Right atrium auricular region (tissue), 2 donors: ENCODE data around the gene MYO16. TPM values are rescaled to one million over a fixed set of nuclear protein-coding genes. Genes with fewer than 3 reads are reported as not detected.

Experiments
- DNase-seq: peaks from one replicate; pipeline ENCODE4 v3.0.0-alpha.2; 2019; ENCODE audit warnings: low spot score
- H3K27ac ChIP-seq, 2 donors: fragments of 200-600 bp; sonication (generic); 1 replicate in 1 of 2; 2 replicates in 1 of 2; pipeline ENCODE4 v1.5.1; 2016 to 2019
- H3K27me3 ChIP-seq, 2 donors: fragments of 200-600 bp; sonication (generic); one replicate each; pipeline versions ENCODE4 v1.5.1 to v1.6.0; 2017 to 2019
- H3K36me3 ChIP-seq: fragments of 200-600 bp; sonication (generic); one replicate; pipeline ENCODE4 v1.5.1; 2016
- H3K4me1 ChIP-seq, 2 donors: fragments of 200-600 bp; sonication (generic); one replicate each; pipeline versions ENCODE4 v1.5.1 to v1.6.0; 2017 to 2019
- H3K4me3 ChIP-seq, 2 donors: fragments of 200-600 bp; sonication (generic); 1 replicate in 1 of 2; 2 replicates in 1 of 2; pipeline ENCODE4 v1.5.1; 2017 to 2019; ENCODE audit warnings: mild to moderate bottlenecking in 1 of 2, moderate library complexity in 1 of 2
- H3K9me3 ChIP-seq, 2 donors: fragments of 200-600 bp; sonication (generic); one replicate each; pipeline ENCODE4 v1.5.1; 2019
- CTCF ChIP-seq, 2 donors: fragments of 200-600 bp; sonication (generic); IDR thresholded peaks; one replicate each; pipeline ENCODE4 v1.5.1; 2019; ENCODE audit warnings: antibody characterized with exemption in 2 of 2
- total RNA-seq, 2 donors: library from RNA; depleted of rRNA; stranded (reverse); fragments of >200 nt; gene quantifications; one replicate each; pipeline ENCODE4 v1.1.0, GENCODE V29; 2016

Gene MYO16
- total RNA-seq, 2 donors from 2014 or later: 1.1 to 1.8 TPM

- Histone ChIP-seq H3K27ac (no peak overlapping the region), H3K36me3 (no peaks in the 10 kb centered on the region), H3K4me1 (no peaks in the 10 kb centered on the region), H3K4me3 (no peak overlapping the region), H3K27me3 (no peaks in the 10 kb centered on the region), H3K9me3 (peaks cover 0 to 9% of the 10 kb centered on the region in 2 donors)
- no peak for DNase-seq
- no peak for TF ChIP-seq CTCF (IDR thresholded peaks at IDR 0.05)
These were observed 598.0 kb downstream of the MYO16 start for GRCh38 chr13:109227344-109227940.

GRCh38 chr13:109228211-109228610 lies 598.8 kb downstream of the MYO16 start:
- TF ChIP-seq CTCF (IDR thresholded peaks at IDR 0.05): no peak
- no peak overlapping the region for H3K4me3 ChIP-seq
- peaks cover 0 to 4% of the 10 kb centered on the region in 2 donors for H3K9me3 ChIP-seq
- no peak overlapping the region for H3K27ac ChIP-seq
- H3K4me1 ChIP-seq: no peaks in the 10 kb centered on the region
- no peak for DNase-seq
- no peaks in the 10 kb centered on the region for H3K27me3 ChIP-seq
- no peaks in the 10 kb centered on the region for H3K36me3 ChIP-seq

- Histone ChIP-seq H3K27me3 (no peaks in the 10 kb centered on the region), H3K27ac (no peak overlapping the region), H3K4me1 (no peaks in the 10 kb centered on the region), H3K36me3 (no peaks in the 10 kb centered on the region), H3K4me3 (no peak overlapping the region), H3K9me3 (no peaks in the 10 kb centered on the region)
- no peak for DNase-seq
- no peak for TF ChIP-seq CTCF (IDR thresholded peaks at IDR 0.05)
These were observed 602.5 kb downstream of the MYO16 start for GRCh38 chr13:109231888-109232287.

- Histone ChIP-seq H3K9me3 (no peaks in the 10 kb centered on the region), H3K4me1 (no peaks in the 10 kb centered on the region), H3K27me3 (no peaks in the 10 kb centered on the region), H3K27ac (no peak overlapping the region), H3K4me3 (no peak overlapping the region), H3K36me3 (no peaks in the 10 kb centered on the region)
- no peak for DNase-seq
- no peak for TF ChIP-seq CTCF (IDR thresholded peaks at IDR 0.05)
These were observed 603.9 kb downstream of the MYO16 start for GRCh38 chr13:109233293-109233692.

- Histone ChIP-seq H3K36me3 (no peaks in the 10 kb centered on the region), H3K27ac (peak overlapping the region in 1 of 2 donors; percentile 58), H3K9me3 (no peaks in the 10 kb centered on the region), H3K27me3 (no peaks in the 10 kb centered on the region), H3K4me1 (no peaks in the 10 kb centered on the region), H3K4me3 (no peak overlapping the region)
- TF ChIP-seq CTCF (IDR thresholded peaks at IDR 0.05): no peak
- DNase-seq: no peak
These were observed 606.5 kb downstream of the MYO16 start for GRCh38 chr13:109235901-109236300.

GRCh38 chr13:109241160-109241559 lies 611.7 kb downstream of the MYO16 start:
- H3K27ac ChIP-seq: peak overlapping the region; percentile 46 to 90
- H3K4me1 ChIP-seq: peaks cover 0 to 12% of the 10 kb centered on the region in 2 donors
- TF ChIP-seq CTCF (IDR thresholded peaks at IDR 0.05): no peak

More at GRCh38 chr13:109241160-109241559, 611.7 kb downstream of the MYO16 start:
- Histone ChIP-seq H3K4me3 (no peak overlapping the region), H3K9me3 (no peaks in the 10 kb centered on the region), H3K36me3 (no peaks in the 10 kb centered on the region), H3K27me3 (no peaks in the 10 kb centered on the region)
- no peak for DNase-seq
